ENCODE data around the gene DHX32.
"Not testable (repeated sequence)": the region's sequence is repeated elsewhere in the genome, so short reads cannot be mapped to it uniquely, and the experiment has no call there.

DNA sequence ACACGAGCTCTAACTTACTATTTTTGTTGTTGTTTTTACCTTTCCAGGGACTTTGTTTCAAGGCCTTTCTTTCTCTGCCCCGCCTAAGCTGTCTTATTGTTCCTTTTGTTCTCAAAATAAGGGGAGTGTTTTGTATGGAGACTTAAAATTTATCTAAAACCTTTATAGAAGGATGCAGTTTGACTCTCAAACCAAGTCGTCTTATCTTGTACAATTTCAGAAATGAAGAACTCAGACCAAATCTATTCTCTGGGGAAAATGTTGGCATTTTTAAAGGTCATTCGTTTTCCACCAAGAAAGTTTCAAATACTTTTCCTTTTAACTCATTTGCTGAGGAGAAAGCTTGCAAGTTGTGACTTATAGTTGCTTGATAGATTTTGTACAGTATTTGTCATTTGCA is 16.2 kb upstream of the DHX32 start:
- TF ChIP-seq, protein P1, sequence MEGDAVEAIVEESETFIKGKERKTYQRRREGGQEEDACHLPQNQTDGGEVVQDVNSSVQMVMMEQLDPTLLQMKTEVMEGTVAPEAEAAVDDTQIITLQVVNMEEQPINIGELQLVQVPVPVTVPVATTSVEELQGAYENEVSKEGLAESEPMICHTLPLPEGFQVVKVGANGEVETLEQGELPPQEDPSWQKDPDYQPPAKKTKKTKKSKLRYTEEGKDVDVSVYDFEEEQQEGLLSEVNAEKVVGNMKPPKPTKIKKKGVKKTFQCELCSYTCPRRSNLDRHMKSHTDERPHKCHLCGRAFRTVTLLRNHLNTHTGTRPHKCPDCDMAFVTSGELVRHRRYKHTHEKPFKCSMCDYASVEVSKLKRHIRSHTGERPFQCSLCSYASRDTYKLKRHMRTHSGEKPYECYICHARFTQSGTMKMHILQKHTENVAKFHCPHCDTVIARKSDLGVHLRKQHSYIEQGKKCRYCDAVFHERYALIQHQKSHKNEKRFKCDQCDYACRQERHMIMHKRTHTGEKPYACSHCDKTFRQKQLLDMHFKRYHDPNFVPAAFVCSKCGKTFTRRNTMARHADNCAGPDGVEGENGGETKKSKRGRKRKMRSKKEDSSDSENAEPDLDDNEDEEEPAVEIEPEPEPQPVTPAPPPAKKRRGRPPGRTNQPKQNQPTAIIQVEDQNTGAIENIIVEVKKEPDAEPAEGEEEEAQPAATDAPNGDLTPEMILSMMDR (optimal IDR thresholded peaks at IDR 0.05 in 1 of 3, IDR thresholded peaks at IDR 0.05 in 1 of 3, conservative IDR thresholded peaks at IDR 0.05 in 1 of 3; ENCODE audit: extremely low read depth in 1 of 3, insufficient read depth in 2 of 3, low read length in 3 of 3), result not testable (repeated sequence)
- TF ChIP-seq EZH2 (IDR thresholded peaks at IDR 0.05; ENCODE audit: low read length), result not testable (repeated sequence)
